Kidney (tissue), 14 donors: ENCODE results near the gene LPAR2. TPM values are rescaled to one million over a fixed set of nuclear protein-coding genes. Genes with fewer than 3 reads are reported as not detected.
A peak's percentile ranks its signal among the peaks of the same experiment; 100 is the strongest.
"Not testable (repeated sequence)": the region's sequence is repeated elsewhere in the genome, so short reads cannot be mapped to it uniquely, and the experiment has no call there.

Experiments
- DNase-seq, 5 donors: peaks; one replicate each; pipeline ENCODE4 v3.0.0-alpha.2; 2013 to 2020
- FAIRE-seq: peaks from 2 replicates; lab custom pipeline; 2012; peaks lifted over from hg19 to GRCh38; lab: Jason Lieb, UNC
- H3K27ac ChIP-seq, 2 donors: one replicate each; pipeline ENCODE4 v1.7.0; 2013; ENCODE audit warnings: low read depth in 2 of 2, low read length in 2 of 2, inconsistent platforms in 1 of 2
- H3K27me3 ChIP-seq: one replicate; pipeline ENCODE4 v1.7.1; 2013; ENCODE audit warnings: low read length, inconsistent platforms; ENCODE audit not compliant: control insufficient read depth, insufficient read depth
- H3K36me3 ChIP-seq, 3 donors: one replicate each; pipeline versions ENCODE4 v1.7.0 to v1.7.1; 2013; ENCODE audit warnings: low read length in 3 of 3, control low read depth in 1 of 3, inconsistent platforms in 1 of 3; ENCODE audit not compliant: insufficient read depth in 3 of 3, control insufficient read depth in 2 of 3
- H3K4me1 ChIP-seq, 3 donors: one replicate each; pipeline versions ENCODE4 v1.7.0 to v1.7.1; 2013; ENCODE audit warnings: low read length in 3 of 3, inconsistent platforms in 1 of 3, low read depth in 1 of 3; ENCODE audit not compliant: control insufficient read depth in 2 of 3, insufficient read depth in 2 of 3
- H3K4me3 ChIP-seq, 3 donors: one replicate each; pipeline versions ENCODE4 v1.7.0 to v1.8.1; 2013; ENCODE audit warnings: low read length in 3 of 3, control low read depth in 1 of 3, inconsistent platforms in 1 of 3
- H3K9ac ChIP-seq, 3 donors: one replicate each; pipeline versions ENCODE4 v1.7.0 to v1.7.1; 2013; ENCODE audit warnings: low read length in 3 of 3, control low read depth in 1 of 3, inconsistent platforms in 1 of 3
- H3K9me3 ChIP-seq, 3 donors: one replicate each; pipeline versions ENCODE4 v1.7.0 to v1.7.1; 2013; ENCODE audit warnings: low read length in 3 of 3, control low read depth in 1 of 3, inconsistent platforms in 1 of 3; ENCODE audit not compliant: control insufficient read depth in 2 of 3, insufficient read depth in 1 of 3
- CTCF ChIP-seq: IDR thresholded peaks from 3 replicates; pipeline ENCODE4 v1.5.1; 2012; ENCODE audit warnings: mild to moderate bottlenecking, moderate library complexity, borderline replicate concordance; ENCODE audit not compliant: insufficient read depth; ENCODE audit errors: extremely low read depth
- intact Hi-C: fragments of 100-400 bp; cut with DNase I; formaldehyde crosslinking; loops from one replicate; pipeline ENCODE4 v1.11.1; 2022
- polyA plus RNA-seq: library from polyadenylated mRNA; stranded (reverse); fragments of 350-450 nt; fragmentation: Illumina TruSeq; extraction: RNeasy Lipid Tissue Mini Kit (QIAGEN cat#74804); gene quantifications from one replicate; pipeline ENCODE4 v1.2.3, GENCODE V29; 2014; ENCODE audit warnings: low read depth, low replicate concordance; ENCODE audit not compliant: insufficient read depth
- total RNA-seq: library from RNA; stranded (reverse); fragmentation: NEBNext Ultra II Directional; extraction: Animal tissue kit (Norgen Biotek cat#: 25700); gene quantifications from one replicate; pipeline ENCODE4 v1.2.1, GENCODE V29; 2021
- donor health status: control.
- donor health status: control.
- donor health status: control.
- donor health status: control.
- donor health status: control.
- donor health status: DM: yes; HTN: yes; CAD: no.
- donor health status: Normal renal cell carcinoma (clear cell type).

Gene LPAR2
- total and polyA plus RNA-seq, 2 donors from 2014 or later: 5.6 to 10.4 TPM

GRCh38 chr19:19672816-19673215 lies 44.8 kb upstream of the LPAR2 start:
- Histone ChIP-seq H3K9ac (no peak overlapping the region), H3K4me3 (no peak overlapping the region), H3K27ac (no peak overlapping the region), H3K4me1 (peaks cover 0 to 5% (median 4%) of the 10 kb centered on the region in 3 donors), H3K9me3 (no peaks in the 10 kb centered on the region), H3K27me3 (no peaks in the 10 kb centered on the region), H3K36me3 (no peaks in the 10 kb centered on the region)
- intact Hi-C loops: no loop called here
- FAIRE-seq: no peak
- peak in 1 of 5 donors; percentile 2 for DNase-seq
- TF ChIP-seq CTCF: no peak

- Histone ChIP-seq H3K4me3 (peak overlapping the region in 1 of 3 donors; percentile 89), H3K4me1 (peaks cover 0 to 5% (median 4%) of the 10 kb centered on the region in 3 donors), H3K9me3 (no peaks in the 10 kb centered on the region), H3K27me3 (no peaks in the 10 kb centered on the region), H3K27ac (no peak overlapping the region), H3K36me3 (no peaks in the 10 kb centered on the region), H3K9ac (peak overlapping the region in 1 of 3 donors; percentile 19)
- intact Hi-C loops: no loop called here
- TF ChIP-seq CTCF: no peak
- DNase-seq (no peak), FAIRE-seq (no peak)
These were observed 42.1 kb upstream of the LPAR2 start for GRCh38 chr19:19670070-19670551.

GRCh38 chr19:19668230-19669012 lies 40.4 kb upstream of the LPAR2 start, which contains the start of gene ZNF101:
Gene ZNF101 (plus strand): TSS chr19:19668839. CDS start chr19:19668964, 125 bp downstream.
- TF ChIP-seq CTCF: no peak
- Histone ChIP-seq H3K4me1 (peaks cover 0 to 5% (median 4%) of the 10 kb centered on the region in 3 donors), H3K4me3 (peak within 1 kb of the TSS; percentile 85 to 92 (median 89)), H3K27ac (peak within 1 kb of the TSS; percentile 33 to 67), H3K27me3 (no peaks in the 10 kb centered on the region), H3K9me3 (no peaks in the 10 kb centered on the region), H3K9ac (peak within 1 kb of the TSS; percentile 74 to 82 (median 77)), H3K36me3 (no peaks in the 10 kb centered on the region)
- intact Hi-C loops: no loop called here
- DNase-seq (peak; percentile 94 to 98 (median 97)), FAIRE-seq (no peak)

GRCh38 chr19:19665420-19665948 lies 37.5 kb upstream of the LPAR2 start:
- H3K27me3 ChIP-seq, H3K36me3 ChIP-seq, FAIRE-seq, H3K4me3 ChIP-seq, H3K27ac ChIP-seq, H3K9ac ChIP-seq, H3K9me3 ChIP-seq, intact Hi-C loops: not testable (repeated sequence)
- peaks cover 0 to 20% (median 11%) of the 10 kb centered on the region in 3 donors for H3K4me1 ChIP-seq
- peak in 2 of 5 donors; percentile 31 to 41 for DNase-seq
